Measurements from ENCODE around the gene SLC25A20. TPM values are rescaled to one million over a fixed set of nuclear protein-coding genes. Genes with fewer than 3 reads are reported as not detected.

SLC25A20 gene
- polyA plus RNA-seq, 3 donors: 14.1 to 22.4 (median 21.2) TPM

GRCh38 chr3:48819234-48820221, 79.2 kb downstream of the SLC25A20 start:
- no peak for DNase-seq (ENCODE audit: extremely low read depth in 1 of 11, low read depth in 9 of 11, low spot score in 4 of 11)

GRCh38 chr3:48811524-48811923, 87.2 kb downstream of the SLC25A20 start:
- no peak for DNase-seq (ENCODE audit: extremely low read depth in 1 of 11, low read depth in 9 of 11, low spot score in 4 of 11)

Other genes with a start within 250 kb of the SLC25A20 start
- 1 to 10 TPM; 1.2 to 1.3 (median 1.2) TPM for gene CELSR3, start 236.0 kb downstream of the SLC25A20 start, polyA plus RNA-seq (ENCODE audit: insufficient read length in 3 of 3)
- gene NCKIPSD, start 213.0 kb downstream of the SLC25A20 start, polyA plus RNA-seq (ENCODE audit: insufficient read length in 3 of 3): 10 to 100 TPM; 15.1 to 23.4 (median 20.0) TPM
- gene IP6K2, start 181.7 kb downstream of the SLC25A20 start, polyA plus RNA-seq (ENCODE audit: insufficient read length in 3 of 3): 100 to 1,000 TPM; 201 to 262 (median 238) TPM
- 10 to 100 TPM; 40.0 to 49.8 (median 47.0) TPM for gene PRKAR2A, start 51.0 kb downstream of the SLC25A20 start, polyA plus RNA-seq (ENCODE audit: insufficient read length in 3 of 3)
- 10 to 100 TPM; 68.6 to 98.2 (median 71.4) TPM for gene ARIH2, start 20.0 kb upstream of the SLC25A20 start, polyA plus RNA-seq (ENCODE audit: insufficient read length in 3 of 3)
- 10 to 100 TPM; 36.5 to 52.1 (median 48.5) TPM for gene P4HTM, start 91.4 kb upstream of the SLC25A20 start, polyA plus RNA-seq (ENCODE audit: insufficient read length in 3 of 3)
- gene WDR6, start 108.5 kb upstream of the SLC25A20 start, polyA plus RNA-seq (ENCODE audit: insufficient read length in 3 of 3): 100 to 1,000 TPM; 192 to 229 (median 222) TPM
- 10 to 100 TPM; 72.7 to 78.1 (median 72.7) TPM for gene DALRD3, start 119.7 kb upstream of the SLC25A20 start, polyA plus RNA-seq (ENCODE audit: insufficient read length in 3 of 3)
- 10 to 100 TPM; 53.6 to 79.9 (median 69.9) TPM for gene NDUFAF3, start 123.2 kb upstream of the SLC25A20 start, polyA plus RNA-seq (ENCODE audit: insufficient read length in 3 of 3)
- gene IMPDH2, start 130.5 kb upstream of the SLC25A20 start, polyA plus RNA-seq (ENCODE audit: insufficient read length in 3 of 3): 100 to 1,000 TPM; 216 to 230 (median 219) TPM
- 10 to 100 TPM; 82.2 to 93.0 (median 88.0) TPM for gene QRICH1, start 195.2 kb upstream of the SLC25A20 start, polyA plus RNA-seq (ENCODE audit: insufficient read length in 3 of 3)
- gene QARS1, start 205.9 kb upstream of the SLC25A20 start, polyA plus RNA-seq (ENCODE audit: insufficient read length in 3 of 3): 100 to 1,000 TPM; 289 to 321 (median 300) TPM
- gene USP19, start 221.9 kb upstream of the SLC25A20 start, polyA plus RNA-seq (ENCODE audit: insufficient read length in 3 of 3): 10 to 100 TPM; 56.2 to 62.6 (median 60.1) TPM
- 100 to 1,000 TPM; 357 to 459 (median 441) TPM for gene LAMB2, start 234.2 kb upstream of the SLC25A20 start, polyA plus RNA-seq (ENCODE audit: insufficient read length in 3 of 3)